Activated CD4-positive, alpha-beta T cell treated with anti-CD3 and anti-CD28 coated beads for 24 hours (primary cell): ENCODE results near the gene RANBP1.

ENCODE experiments used
- DNase-seq, 2 donors: peaks; one replicate each; pipeline ENCODE4 v3.0.0-alpha.2; 2020; ENCODE audit warnings: low read depth in 2 of 2

The RANBP1 gene

GRCh38 chr22:20171288-20172140 lies 55.6 kb downstream of the RANBP1 start:
- DNase-seq, result no peak

GRCh38 chr22:20172141-20172613 lies 56.3 kb downstream of the RANBP1 start:
- DNase-seq, result no peak

- no peak for DNase-seq
Measured at GRCh38 chr22:20173246-20173645, 57.3 kb downstream of the RANBP1 start.

GRCh38 chr22:20173772-20174171 lies 57.9 kb downstream of the RANBP1 start:
- DNase-seq, result no peak

GRCh38 chr22:20174785-20175596 lies 59.1 kb downstream of the RANBP1 start:
- DNase-seq, result no peak

- no peak for DNase-seq
Measured at GRCh38 chr22:20175597-20175900, 59.6 kb downstream of the RANBP1 start.

GRCh38 chr22:20176421-20177085 lies 60.6 kb downstream of the RANBP1 start:
- DNase-seq, result no peak
